HFF-Myc (cell line): ENCODE results near the gene TBC1D9B.

Source experiments
- DNase-seq: peaks from one replicate; pipeline ENCODE4 v3.0.0-alpha.2; 2011; ENCODE audit warnings: low read depth; ENCODE audit errors: extremely low read depth
- H3K4me3 ChIP-seq: replicated peaks from 2 replicates; pipeline ENCODE4 v1.5.1; 2011; ENCODE audit warnings: low read depth, mild to moderate bottlenecking, control low read depth, low read length
- TF ChIP-seq, protein P1 (sequence below): IDR thresholded peaks from 2 replicates; pipeline ENCODE4 v1.5.1; 2012; ENCODE audit warnings: mild to moderate bottlenecking, low read depth, low read length, control low read depth; ENCODE audit errors: missing control alignments

TBC1D9B gene

GRCh38 chr5:179895861-179896260 lies 11.8 kb downstream of the TBC1D9B start:
- TF ChIP-seq, protein P1, sequence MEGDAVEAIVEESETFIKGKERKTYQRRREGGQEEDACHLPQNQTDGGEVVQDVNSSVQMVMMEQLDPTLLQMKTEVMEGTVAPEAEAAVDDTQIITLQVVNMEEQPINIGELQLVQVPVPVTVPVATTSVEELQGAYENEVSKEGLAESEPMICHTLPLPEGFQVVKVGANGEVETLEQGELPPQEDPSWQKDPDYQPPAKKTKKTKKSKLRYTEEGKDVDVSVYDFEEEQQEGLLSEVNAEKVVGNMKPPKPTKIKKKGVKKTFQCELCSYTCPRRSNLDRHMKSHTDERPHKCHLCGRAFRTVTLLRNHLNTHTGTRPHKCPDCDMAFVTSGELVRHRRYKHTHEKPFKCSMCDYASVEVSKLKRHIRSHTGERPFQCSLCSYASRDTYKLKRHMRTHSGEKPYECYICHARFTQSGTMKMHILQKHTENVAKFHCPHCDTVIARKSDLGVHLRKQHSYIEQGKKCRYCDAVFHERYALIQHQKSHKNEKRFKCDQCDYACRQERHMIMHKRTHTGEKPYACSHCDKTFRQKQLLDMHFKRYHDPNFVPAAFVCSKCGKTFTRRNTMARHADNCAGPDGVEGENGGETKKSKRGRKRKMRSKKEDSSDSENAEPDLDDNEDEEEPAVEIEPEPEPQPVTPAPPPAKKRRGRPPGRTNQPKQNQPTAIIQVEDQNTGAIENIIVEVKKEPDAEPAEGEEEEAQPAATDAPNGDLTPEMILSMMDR = no peak
- no peak for DNase-seq
- no peak overlapping the region for H3K4me3 ChIP-seq

GRCh38 chr5:179893958-179894895 lies 13.5 kb downstream of the TBC1D9B start:
- TF ChIP-seq, protein P1 = no peak
- no peak for DNase-seq
- H3K4me3 ChIP-seq = no peak overlapping the region

GRCh38 chr5:179893076-179893957 lies 14.4 kb downstream of the TBC1D9B start:
- H3K4me3 ChIP-seq = no peak overlapping the region
- no peak for DNase-seq
- TF ChIP-seq, protein P1 = no peak

DNA sequence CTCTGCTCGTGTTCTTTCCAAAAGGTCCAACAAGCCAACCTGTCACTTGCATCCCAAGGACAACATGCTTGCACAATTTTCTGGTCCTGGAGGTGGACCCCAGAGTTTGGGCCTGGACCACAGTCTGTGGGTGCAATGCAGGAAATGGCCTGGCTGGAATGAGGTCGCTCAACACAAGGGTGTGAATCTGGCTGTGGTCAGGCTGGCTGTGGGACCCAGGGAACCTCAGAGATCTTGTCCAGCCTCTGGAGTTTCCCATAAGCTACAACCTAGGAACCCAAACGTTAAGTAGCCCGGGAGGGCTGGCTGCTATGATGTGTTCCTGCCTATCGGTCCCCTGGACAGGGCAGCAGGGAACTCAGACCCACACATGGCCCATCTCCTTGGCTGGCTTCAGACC lies 15.4 kb downstream of the TBC1D9B start:
- no peak for DNase-seq
- no peak overlapping the region for H3K4me3 ChIP-seq
- TF ChIP-seq, protein P1 = no peak

GRCh38 chr5:179890751-179891682 lies 16.7 kb downstream of the TBC1D9B start:
- TF ChIP-seq, protein P1 = no peak
- DNase-seq = no peak

DNA sequence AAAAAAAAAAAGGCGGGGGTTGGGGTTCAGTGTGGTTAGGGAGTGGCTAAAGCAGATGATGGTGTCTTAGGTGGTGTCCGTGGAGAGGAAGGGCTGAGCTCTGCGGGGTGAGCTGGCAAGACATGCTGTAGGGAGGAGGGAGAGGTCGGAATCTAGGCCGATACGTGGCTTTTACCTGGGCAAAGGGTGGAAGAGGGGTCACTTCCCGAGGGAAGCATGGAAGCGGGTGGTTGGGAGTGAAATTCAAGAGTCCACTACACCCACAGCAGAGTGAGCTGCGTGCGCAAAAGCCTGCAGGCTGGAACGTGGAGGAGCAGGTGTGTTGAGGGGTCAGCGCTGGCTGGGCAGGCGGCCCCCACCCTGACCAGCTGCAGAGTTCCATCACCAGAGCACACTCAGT lies 17.8 kb downstream of the TBC1D9B start:
- TF ChIP-seq, protein P1 = no peak
- no peak overlapping the region for H3K4me3 ChIP-seq
- no peak for DNase-seq

More at GRCh38 chr5:179890751-179891682, 16.7 kb downstream of the TBC1D9B start:
- H3K4me3 ChIP-seq = no peak overlapping the region
